Breast epithelium (tissue), 3 donors: Measurements from ENCODE around the gene ABCB8.

Experiments used
- CTCF ChIP-seq, 3 donors: fragments of 450-650 bp; IDR thresholded peaks; one replicate each; pipeline ENCODE4 v1.5.1; 2016 to 2017; ENCODE audit warnings: antibody characterized with exemption in 3 of 3, mild to moderate bottlenecking in 3 of 3, moderate library complexity in 3 of 3
- POLR2A ChIP-seq: fragments of 450-650 bp; IDR thresholded peaks from one replicate; pipeline ENCODE4 v1.6.1; 2016; ENCODE audit warnings: antibody characterized with exemption, mild to moderate bottlenecking, moderate library complexity
- POLR2AphosphoS5 ChIP-seq, 3 donors: sonication (generic); formaldehyde crosslinking; IDR thresholded peaks; one replicate each; pipeline ENCODE4 v1.6.1; 2017; ENCODE audit warnings: antibody characterized with exemption in 3 of 3

DNA sequence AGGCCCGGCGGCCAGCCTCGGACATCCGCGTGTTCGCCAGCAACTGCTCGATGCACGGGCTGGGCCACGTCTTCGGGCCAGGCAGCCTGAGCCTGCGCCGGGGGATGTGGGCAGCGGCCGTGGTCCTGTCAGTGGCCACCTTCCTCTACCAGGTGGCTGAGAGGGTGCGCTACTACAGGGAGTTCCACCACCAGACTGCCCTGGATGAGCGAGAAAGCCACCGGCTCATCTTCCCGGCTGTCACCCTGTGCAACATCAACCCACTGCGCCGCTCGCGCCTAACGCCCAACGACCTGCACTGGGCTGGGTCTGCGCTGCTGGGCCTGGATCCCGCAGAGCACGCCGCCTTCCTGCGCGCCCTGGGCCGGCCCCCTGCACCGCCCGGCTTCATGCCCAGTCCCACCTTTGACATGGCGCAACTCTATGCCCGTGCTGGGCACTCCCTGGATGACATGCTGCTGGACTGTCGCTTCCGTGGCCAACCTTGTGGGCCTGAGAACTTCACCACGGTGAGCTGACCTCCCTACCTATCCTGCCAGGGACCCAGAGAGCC lies 20.7 kb downstream of the ABCB8 start:
- TF ChIP-seq POLR2A (no peak), CTCF (IDR thresholded peaks at IDR 0.05) (no peak), POLR2AphosphoS5 (IDR thresholded peaks at IDR 0.05) (no peak)
